Measurements from ENCODE around the gene ZNF354C.

DNA sequence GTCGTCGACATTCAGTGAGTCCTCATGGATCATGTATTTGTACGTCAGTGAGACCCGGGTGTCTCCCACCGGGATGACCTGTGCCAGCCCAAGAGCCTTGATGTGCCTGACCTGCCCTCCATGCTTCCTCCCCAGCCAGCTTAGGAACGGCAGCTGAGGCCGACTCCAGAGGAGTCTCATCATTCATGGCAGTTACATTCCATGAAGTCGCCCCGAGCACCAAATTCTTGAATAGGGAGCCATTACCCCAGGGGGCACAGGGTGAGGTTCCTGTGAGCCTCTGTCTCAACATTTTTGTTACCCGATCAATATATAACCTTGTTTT lies 67.8 kb downstream of the ZNF354C start:
- TF ChIP-seq POLR2A (IDR thresholded peaks at IDR 0.05): no peak
- TF ChIP-seq, protein P1, sequence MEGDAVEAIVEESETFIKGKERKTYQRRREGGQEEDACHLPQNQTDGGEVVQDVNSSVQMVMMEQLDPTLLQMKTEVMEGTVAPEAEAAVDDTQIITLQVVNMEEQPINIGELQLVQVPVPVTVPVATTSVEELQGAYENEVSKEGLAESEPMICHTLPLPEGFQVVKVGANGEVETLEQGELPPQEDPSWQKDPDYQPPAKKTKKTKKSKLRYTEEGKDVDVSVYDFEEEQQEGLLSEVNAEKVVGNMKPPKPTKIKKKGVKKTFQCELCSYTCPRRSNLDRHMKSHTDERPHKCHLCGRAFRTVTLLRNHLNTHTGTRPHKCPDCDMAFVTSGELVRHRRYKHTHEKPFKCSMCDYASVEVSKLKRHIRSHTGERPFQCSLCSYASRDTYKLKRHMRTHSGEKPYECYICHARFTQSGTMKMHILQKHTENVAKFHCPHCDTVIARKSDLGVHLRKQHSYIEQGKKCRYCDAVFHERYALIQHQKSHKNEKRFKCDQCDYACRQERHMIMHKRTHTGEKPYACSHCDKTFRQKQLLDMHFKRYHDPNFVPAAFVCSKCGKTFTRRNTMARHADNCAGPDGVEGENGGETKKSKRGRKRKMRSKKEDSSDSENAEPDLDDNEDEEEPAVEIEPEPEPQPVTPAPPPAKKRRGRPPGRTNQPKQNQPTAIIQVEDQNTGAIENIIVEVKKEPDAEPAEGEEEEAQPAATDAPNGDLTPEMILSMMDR (IDR thresholded peaks at IDR 0.05): no peak
- TF ChIP-seq POLR2AphosphoS5 (IDR thresholded peaks at IDR 0.05): no peak

Measured in suprapubic skin (tissue), 4 donors.